ENCODE measurements around the gene SAXO1.

- TF ChIP-seq, protein P1, sequence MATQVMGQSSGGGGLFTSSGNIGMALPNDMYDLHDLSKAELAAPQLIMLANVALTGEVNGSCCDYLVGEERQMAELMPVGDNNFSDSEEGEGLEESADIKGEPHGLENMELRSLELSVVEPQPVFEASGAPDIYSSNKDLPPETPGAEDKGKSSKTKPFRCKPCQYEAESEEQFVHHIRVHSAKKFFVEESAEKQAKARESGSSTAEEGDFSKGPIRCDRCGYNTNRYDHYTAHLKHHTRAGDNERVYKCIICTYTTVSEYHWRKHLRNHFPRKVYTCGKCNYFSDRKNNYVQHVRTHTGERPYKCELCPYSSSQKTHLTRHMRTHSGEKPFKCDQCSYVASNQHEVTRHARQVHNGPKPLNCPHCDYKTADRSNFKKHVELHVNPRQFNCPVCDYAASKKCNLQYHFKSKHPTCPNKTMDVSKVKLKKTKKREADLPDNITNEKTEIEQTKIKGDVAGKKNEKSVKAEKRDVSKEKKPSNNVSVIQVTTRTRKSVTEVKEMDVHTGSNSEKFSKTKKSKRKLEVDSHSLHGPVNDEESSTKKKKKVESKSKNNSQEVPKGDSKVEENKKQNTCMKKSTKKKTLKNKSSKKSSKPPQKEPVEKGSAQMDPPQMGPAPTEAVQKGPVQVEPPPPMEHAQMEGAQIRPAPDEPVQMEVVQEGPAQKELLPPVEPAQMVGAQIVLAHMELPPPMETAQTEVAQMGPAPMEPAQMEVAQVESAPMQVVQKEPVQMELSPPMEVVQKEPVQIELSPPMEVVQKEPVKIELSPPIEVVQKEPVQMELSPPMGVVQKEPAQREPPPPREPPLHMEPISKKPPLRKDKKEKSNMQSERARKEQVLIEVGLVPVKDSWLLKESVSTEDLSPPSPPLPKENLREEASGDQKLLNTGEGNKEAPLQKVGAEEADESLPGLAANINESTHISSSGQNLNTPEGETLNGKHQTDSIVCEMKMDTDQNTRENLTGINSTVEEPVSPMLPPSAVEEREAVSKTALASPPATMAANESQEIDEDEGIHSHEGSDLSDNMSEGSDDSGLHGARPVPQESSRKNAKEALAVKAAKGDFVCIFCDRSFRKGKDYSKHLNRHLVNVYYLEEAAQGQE (IDR thresholded peaks at IDR 0.05; ENCODE audit: insufficient read depth in 1 of 2, low read depth in 2 of 2, low read length in 2 of 2) = no peak
- TF ChIP-seq TAF1 (IDR thresholded peaks at IDR 0.05; ENCODE audit: borderline replicate concordance, insufficient read depth, low read length) (no peak), POLR2AphosphoS5 (IDR thresholded peaks at IDR 0.05; ENCODE audit: low read depth, low read length) (no peak)
Measured at GRCh38 chr9:18890372-18890771, 142.6 kb downstream of the SAXO1 start.
